22Rv1 (cell line): ENCODE results near the gene CHCHD4.
"Not testable (repeated sequence)": the region's sequence is repeated elsewhere in the genome, so short reads cannot be mapped to it uniquely, and the experiment has no call there.

Experiments used
- ZFX ChIP-seq: fragments of 450-650 bp; IDR thresholded peaks from 2 replicates; pipeline ENCODE4 v1.6.1; 2017; ENCODE audit warnings: antibody characterized with exemption, borderline replicate concordance
- TF ChIP-seq, protein P1 (sequence below): fragments of 450-650 bp; IDR thresholded peaks from 2 replicates; pipeline ENCODE4 v1.5.1; 2017; ENCODE audit warnings: mild to moderate bottlenecking

DNA sequence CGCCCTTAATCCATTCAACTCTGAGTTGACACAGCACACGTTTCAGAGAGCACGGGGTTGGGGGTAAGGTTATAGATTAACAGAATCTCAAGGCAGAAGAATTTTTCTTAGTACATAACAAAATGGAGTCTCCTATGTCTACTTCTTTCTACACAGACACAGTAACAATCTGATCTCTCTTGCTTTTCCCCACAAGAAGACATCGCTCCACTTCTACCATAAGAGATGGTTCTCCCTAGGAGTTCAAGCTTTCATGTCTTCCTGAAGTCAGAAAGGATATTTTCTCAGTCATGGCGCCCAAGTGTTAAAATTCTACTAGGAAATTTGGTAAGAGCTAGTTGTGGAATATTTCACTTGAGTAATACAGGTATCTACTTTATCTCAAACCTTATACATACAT is 32.7 kb downstream of the CHCHD4 start:
- TF ChIP-seq, protein P1, sequence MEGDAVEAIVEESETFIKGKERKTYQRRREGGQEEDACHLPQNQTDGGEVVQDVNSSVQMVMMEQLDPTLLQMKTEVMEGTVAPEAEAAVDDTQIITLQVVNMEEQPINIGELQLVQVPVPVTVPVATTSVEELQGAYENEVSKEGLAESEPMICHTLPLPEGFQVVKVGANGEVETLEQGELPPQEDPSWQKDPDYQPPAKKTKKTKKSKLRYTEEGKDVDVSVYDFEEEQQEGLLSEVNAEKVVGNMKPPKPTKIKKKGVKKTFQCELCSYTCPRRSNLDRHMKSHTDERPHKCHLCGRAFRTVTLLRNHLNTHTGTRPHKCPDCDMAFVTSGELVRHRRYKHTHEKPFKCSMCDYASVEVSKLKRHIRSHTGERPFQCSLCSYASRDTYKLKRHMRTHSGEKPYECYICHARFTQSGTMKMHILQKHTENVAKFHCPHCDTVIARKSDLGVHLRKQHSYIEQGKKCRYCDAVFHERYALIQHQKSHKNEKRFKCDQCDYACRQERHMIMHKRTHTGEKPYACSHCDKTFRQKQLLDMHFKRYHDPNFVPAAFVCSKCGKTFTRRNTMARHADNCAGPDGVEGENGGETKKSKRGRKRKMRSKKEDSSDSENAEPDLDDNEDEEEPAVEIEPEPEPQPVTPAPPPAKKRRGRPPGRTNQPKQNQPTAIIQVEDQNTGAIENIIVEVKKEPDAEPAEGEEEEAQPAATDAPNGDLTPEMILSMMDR = not testable (repeated sequence)
- TF ChIP-seq ZFX = not testable (repeated sequence)
